Astrocyte (in vitro differentiated cells and primary cell): ENCODE data around the gene ZNF512B. TPM values are rescaled to one million over a fixed set of nuclear protein-coding genes. Genes with fewer than 3 reads are reported as not detected.

Experiments used
- DNase-seq: peaks from one replicate; pipeline ENCODE4 v3.0.0-alpha.2; 2010; ENCODE audit warnings: low read depth
- FAIRE-seq: peaks from 2 replicates; lab custom pipeline; 2011; peaks lifted over from hg19 to GRCh38; lab: Jason Lieb, UNC
- H2AFZ ChIP-seq: 2 replicates; pipeline ENCODE4 v1.6.0; 2012; ENCODE audit warnings: low read depth, low read length, inconsistent platforms
- H3K27ac ChIP-seq: 2 replicates; pipeline ENCODE4 v1.5.1; 2011; ENCODE audit warnings: low read depth, low read length, inconsistent platforms
- H3K27me3 ChIP-seq: 2 replicates; pipeline ENCODE4 v1.6.0; 2011; ENCODE audit warnings: low read length, inconsistent platforms; ENCODE audit not compliant: insufficient read depth
- H3K36me3 ChIP-seq: 2 replicates; pipeline ENCODE4 v1.5.1; 2011; ENCODE audit warnings: low read length, inconsistent platforms; ENCODE audit not compliant: insufficient read depth
- H3K4me1 ChIP-seq: 2 replicates; pipeline ENCODE4 v1.5.1; 2011; ENCODE audit warnings: low read length, inconsistent platforms; ENCODE audit not compliant: insufficient read depth
- H3K4me2 ChIP-seq: 2 replicates; pipeline ENCODE4 v1.6.0; 2012; ENCODE audit warnings: low read length, inconsistent platforms
- H3K4me3 ChIP-seq: 2 replicates; pipeline ENCODE4 v1.5.1; 2011; ENCODE audit warnings: low read depth, mild to moderate bottlenecking, low read length, inconsistent platforms; ENCODE audit not compliant: insufficient read depth
- H3K79me2 ChIP-seq: 2 replicates; pipeline ENCODE4 v1.6.0; 2012; ENCODE audit warnings: mild to moderate bottlenecking, low read length, inconsistent platforms; ENCODE audit not compliant: insufficient read depth
- H3K9ac ChIP-seq: 2 replicates; pipeline ENCODE4 v1.6.0; 2012; ENCODE audit warnings: mild to moderate bottlenecking, low read length, inconsistent platforms
- H3K9me3 ChIP-seq: 2 replicates; pipeline ENCODE4 v1.5.1; 2012; ENCODE audit warnings: low read depth, mild to moderate bottlenecking, low read length, inconsistent platforms; ENCODE audit not compliant: insufficient read depth
- H4K20me1 ChIP-seq: 2 replicates; pipeline ENCODE4 v1.6.0; 2012; ENCODE audit warnings: low read length, inconsistent platforms; ENCODE audit not compliant: insufficient read depth
- H3K27ac Mint-ChIP-seq: one replicate; pipeline ENCODE4 v1.8.0; 2021; ENCODE audit warnings: mild to moderate bottlenecking, mixed read lengths; ENCODE audit not compliant: unreplicated experiment
- H3K27me3 Mint-ChIP-seq: one replicate; pipeline ENCODE4 v1.8.0; 2021; ENCODE audit warnings: low read depth, mixed read lengths; ENCODE audit not compliant: unreplicated experiment
- H3K36me3 Mint-ChIP-seq: one replicate; pipeline ENCODE4 v1.8.0; 2021; ENCODE audit warnings: low read depth, mixed read lengths; ENCODE audit not compliant: unreplicated experiment
- H3K4me1 Mint-ChIP-seq: one replicate; pipeline ENCODE4 v1.8.0; 2021; ENCODE audit warnings: low read depth, mixed read lengths; ENCODE audit not compliant: unreplicated experiment
- H3K4me3 Mint-ChIP-seq: one replicate; pipeline ENCODE4 v1.8.0; 2021; ENCODE audit warnings: mild to moderate bottlenecking, moderate library complexity, mixed read lengths; ENCODE audit not compliant: unreplicated experiment
- H3K9me3 Mint-ChIP-seq: one replicate; pipeline ENCODE4 v1.8.0; 2021; ENCODE audit warnings: mild to moderate bottlenecking, mixed read lengths; ENCODE audit not compliant: unreplicated experiment
- CTCF ChIP-seq: IDR thresholded peaks from 2 replicates; pipeline ENCODE4 v1.5.1; 2011; ENCODE audit warnings: low read depth, mild to moderate bottlenecking, inconsistent platforms, low read length, moderate library complexity; ENCODE audit not compliant: insufficient read depth
- EZH2 ChIP-seq: IDR thresholded peaks from 2 replicates; pipeline ENCODE4 v1.6.1; 2012; ENCODE audit warnings: mild to moderate bottlenecking, low read length, inconsistent platforms; ENCODE audit not compliant: insufficient read depth
- total RNA-seq: library from RNA; stranded (reverse); gene quantifications from 2 replicates; pipeline ENCODE4 v1.2.1, GENCODE V29; 2021

The ZNF512B gene
- total RNA-seq, 1 donor from 2014 or later: 27.7 TPM

GRCh38 chr20:63951398-63952209 lies 18.1 kb downstream of the ZNF512B start:
- peaks cover 12% of the 10 kb centered on the region for H3K4me1 Mint-ChIP-seq
- Histone ChIP-seq H3K4me2 (no peak overlapping the region), H3K79me2 (peaks cover 90% of the 10 kb centered on the region), H3K4me3 (no peak overlapping the region), H2AFZ (no peak overlapping the region), H4K20me1 (peaks cover 88% of the 10 kb centered on the region), H3K27me3 (no peaks in the 10 kb centered on the region), H3K9ac (no peak overlapping the region), H3K27ac (no peak overlapping the region), H3K36me3 (no peaks in the 10 kb centered on the region), H3K9me3 (no peaks in the 10 kb centered on the region), H3K4me1 (peaks cover 21% of the 10 kb centered on the region)
- no peaks in the 10 kb centered on the region for H3K27me3 Mint-ChIP-seq
- no peaks in the 10 kb centered on the region for H3K36me3 Mint-ChIP-seq
- H3K27ac Mint-ChIP-seq: no peak overlapping the region
- no peaks in the 10 kb centered on the region for H3K9me3 Mint-ChIP-seq
- no peak overlapping the region for H3K4me3 Mint-ChIP-seq
- DNase-seq (no peak), FAIRE-seq (no peak)
- TF ChIP-seq EZH2 (no peak), CTCF (no peak)

GRCh38 chr20:63950701-63951397 lies 18.9 kb downstream of the ZNF512B start:
- Mint-ChIP-seq H3K27me3 (no peaks in the 10 kb centered on the region), H3K27ac (no peak overlapping the region), H3K4me1 (peaks cover 12% of the 10 kb centered on the region), H3K9me3 (no peaks in the 10 kb centered on the region), H3K4me3 (no peak overlapping the region), H3K36me3 (no peaks in the 10 kb centered on the region)
- Histone ChIP-seq H3K9ac (no peak overlapping the region), H4K20me1 (peaks cover 95% of the 10 kb centered on the region), H3K4me3 (no peak overlapping the region), H3K36me3 (no peaks in the 10 kb centered on the region), H3K79me2 (peaks cover 94% of the 10 kb centered on the region), H3K27ac (no peak overlapping the region), H3K4me1 (peaks cover 21% of the 10 kb centered on the region), H3K27me3 (no peaks in the 10 kb centered on the region), H2AFZ (no peak overlapping the region), H3K4me2 (no peak overlapping the region), H3K9me3 (no peaks in the 10 kb centered on the region)
- TF ChIP-seq EZH2 (no peak), CTCF (no peak)
- no peak for DNase-seq
- FAIRE-seq: no peak
